PC-3 (cell line): ENCODE results near the gene ACER3. TPM values are rescaled to one million over a fixed set of nuclear protein-coding genes. Genes with fewer than 3 reads are reported as not detected.

Experiments
- ATAC-seq: fragments of 200-7000 bp; cut with Tn5 transposase; 2 replicates; pipeline ENCODE4 v1.9.1; 2020; ENCODE audit warnings: mild to moderate bottlenecking, moderate library complexity
- BruUV-seq: library from RNA; stranded (reverse); fragments of 400-500 nt; replicated peaks from 2 replicates; lab custom pipeline; 2021; lab: Mats Ljungman, UMichigan
- CTCF ChIA-PET: fragments of 300-600 bp; sonication (Branson Sonifier 250); formaldehyde crosslinking; loops from one replicate; lab custom pipeline; 2022; ENCODE audit warnings: antibody characterized with exemption; lab: Charles Lee
- POLR2A ChIA-PET: fragments of 300-600 bp; sonication (Branson Sonifier 250); formaldehyde crosslinking; loops from one replicate; lab custom pipeline; 2022; ENCODE audit warnings: antibody characterized with exemption; ENCODE audit not compliant: unreplicated experiment; lab: Charles Lee
- DNase-seq: peaks from one replicate; pipeline ENCODE4 v3.0.0-alpha.2; 2015
- H2AFZ ChIP-seq: fragments of 300-600 bp; sonication (generic); 2 replicates; pipeline ENCODE4 v1.6.0; 2016; ENCODE audit warnings: antibody characterized with exemption, low read length
- H3F3A ChIP-seq: fragments of 300-600 bp; sonication (generic); one replicate; pipeline ENCODE4 v1.6.0; 2017; ENCODE audit warnings: antibody characterized with exemption, low read length, control low read depth, mild to moderate bottlenecking; ENCODE audit not compliant: unreplicated experiment
- H3K27ac ChIP-seq: fragments of 300-600 bp; sonication (generic); 2 replicates; pipeline ENCODE4 v1.5.1; 2016; ENCODE audit warnings: mild to moderate bottlenecking, low read length
- H3K27me3 ChIP-seq: fragments of 300-600 bp; sonication (generic); 2 replicates; pipeline ENCODE4 v1.6.1; 2016; ENCODE audit warnings: low read length, mixed read lengths
- H3K36me3 ChIP-seq: fragments of 300-600 bp; sonication (generic); 2 replicates; pipeline ENCODE4 v1.6.1; 2016; ENCODE audit warnings: low read depth, mixed run types, low read length, mixed read lengths
- H3K4me1 ChIP-seq: fragments of 300-600 bp; sonication (generic); 2 replicates; pipeline ENCODE4 v1.5.1; 2016; ENCODE audit warnings: low read length; ENCODE audit not compliant: insufficient read depth
- H3K4me2 ChIP-seq: fragments of 300-600 bp; sonication (generic); 2 replicates; pipeline ENCODE4 v1.6.0; 2016; ENCODE audit warnings: low read length
- H3K4me3 ChIP-seq: fragments of 300-600 bp; sonication (generic); 2 replicates; pipeline ENCODE4 v1.5.1; 2016; ENCODE audit warnings: mild to moderate bottlenecking, low read length, mixed read lengths
- H3K79me2 ChIP-seq: fragments of 300-600 bp; sonication (generic); 2 replicates; pipeline ENCODE4 v1.6.1; 2017; ENCODE audit warnings: low read length, mixed read lengths
- H3K9ac ChIP-seq: fragments of 300-600 bp; sonication (generic); 2 replicates; pipeline ENCODE4 v1.6.0; 2016; ENCODE audit warnings: mild to moderate bottlenecking, low read length
- H3K9me2 ChIP-seq: fragments of 300-600 bp; sonication (generic); replicated peaks from 2 replicates; pipeline ENCODE4 v1.6.1; 2016; ENCODE audit warnings: mixed run types, low read length, mixed read lengths
- H3K9me3 ChIP-seq: fragments of 300-600 bp; sonication (generic); 2 replicates; pipeline ENCODE4 v1.6.1; 2016; ENCODE audit warnings: low read length, mixed read lengths
- H4K20me1 ChIP-seq: fragments of 300-600 bp; sonication (generic); 2 replicates; pipeline ENCODE4 v1.6.1; 2016; ENCODE audit warnings: low read length, mixed read lengths
- CTCF ChIP-seq: fragments of 300-600 bp; sonication (generic); conservative IDR thresholded peaks from 2 replicates; pipeline ENCODE4 v1.5.1; 2017; ENCODE audit warnings: antibody characterized with exemption, low read depth, mild to moderate bottlenecking, low read length
- EZH2 ChIP-seq: fragments of 300-600 bp; sonication (generic); IDR thresholded peaks from one replicate; pipeline ENCODE4 v1.6.1; 2017; ENCODE audit warnings: antibody characterized with exemption, mild to moderate bottlenecking, low read length; ENCODE audit not compliant: unreplicated experiment
- EZH2phosphoT487 ChIP-seq: fragments of 300-600 bp; sonication (generic); IDR thresholded peaks from 2 replicates; pipeline ENCODE4 v1.6.1; 2018; ENCODE audit warnings: mild to moderate bottlenecking, antibody characterized with exemption, low read length, borderline replicate concordance
- intact Hi-C: fragments of 100-400 bp; cut with micrococcal nuclease; formaldehyde crosslinking; loops from 2 replicates; pipeline ENCODE4 v1.9.0; 2023
- total RNA-seq: library from RNA; depleted of rRNA; stranded (reverse); fragments of >200 nt; gene quantifications from 2 replicates; pipeline ENCODE4 v1.2.3, GENCODE V29; 2014

The ACER3 gene
- total RNA-seq, 1 experiment from 2014 or later, result 17.3 TPM

GRCh38 chr11:76995081-76995576 is 134.4 kb downstream of the ACER3 start:
- Histone ChIP-seq H3K27me3 (no peaks in the 10 kb centered on the region), H3K4me2 (no peak overlapping the region), H2AFZ (no peak overlapping the region), H3K4me1 (no peaks in the 10 kb centered on the region), H3K79me2 (no peaks in the 10 kb centered on the region), H3F3A (no peaks in the 10 kb centered on the region), H3K4me3 (no peak overlapping the region), H4K20me1 (no peaks in the 10 kb centered on the region), H3K9ac (no peak overlapping the region), H3K9me3 (no peaks in the 10 kb centered on the region), H3K9me2 (no peaks in the 10 kb centered on the region), H3K36me3 (no peaks in the 10 kb centered on the region), H3K27ac (no peak overlapping the region)
- no peak for DNase-seq
- peak; percentile 70 for ATAC-seq
- POLR2A ChIA-PET, result no interaction called here
- intact Hi-C loops, result no loop called here
- CTCF ChIA-PET, result no interaction called here
- TF ChIP-seq EZH2phosphoT487 (no peak), CTCF (no peak), EZH2 (no peak)
- no TSS peak for BruUV-seq

GRCh38 chr11:76997512-76997911 is 136.8 kb downstream of the ACER3 start:
- TF ChIP-seq EZH2 (no peak), EZH2phosphoT487 (no peak), CTCF (no peak)
- ChIA-PET CTCF (interaction anchor here (0.9 kb wide), 1 partner anchor 78 kb away, joined by 3 read pairs; no protein-coding TSS in a partner anchor), POLR2A (no interaction called here)
- intact Hi-C loops, result no loop called here
- H3K79me2 ChIP-seq, result no peaks in the 10 kb centered on the region
- H3K4me2 ChIP-seq, result no peak overlapping the region
- H3F3A ChIP-seq, result no peaks in the 10 kb centered on the region
- H3K9ac ChIP-seq, result no peak overlapping the region
- H3K9me2 ChIP-seq, result no peaks in the 10 kb centered on the region
- H4K20me1 ChIP-seq, result no peaks in the 10 kb centered on the region
- H3K36me3 ChIP-seq, result no peaks in the 10 kb centered on the region
- ATAC-seq (no peak), DNase-seq (no peak)
- no peak overlapping the region for H2AFZ ChIP-seq
- no peaks in the 10 kb centered on the region for H3K4me1 ChIP-seq
- H3K4me3 ChIP-seq, result no peak overlapping the region
- no peak overlapping the region for H3K27ac ChIP-seq
- H3K9me3 ChIP-seq, result no peaks in the 10 kb centered on the region
- BruUV-seq, result no TSS peak
- H3K27me3 ChIP-seq, result no peaks in the 10 kb centered on the region

GRCh38 chr11:76999597-76999996 is 138.9 kb downstream of the ACER3 start:
- Histone ChIP-seq H2AFZ (no peak overlapping the region), H3K4me1 (peaks cover 15% of the 10 kb centered on the region), H3K9ac (no peak overlapping the region), H3K4me3 (no peak overlapping the region), H4K20me1 (no peaks in the 10 kb centered on the region), H3F3A (no peaks in the 10 kb centered on the region), H3K9me3 (no peaks in the 10 kb centered on the region), H3K9me2 (no peaks in the 10 kb centered on the region), H3K36me3 (no peaks in the 10 kb centered on the region), H3K4me2 (no peak overlapping the region), H3K79me2 (no peaks in the 10 kb centered on the region), H3K27ac (no peak overlapping the region), H3K27me3 (no peaks in the 10 kb centered on the region)
- ChIA-PET POLR2A (no interaction called here), CTCF (no interaction called here)
- TF ChIP-seq EZH2, result no peak
- TF ChIP-seq EZH2phosphoT487, result no peak
- TF ChIP-seq CTCF, result no peak
- intact Hi-C loops, result no loop called here
- DNase-seq (no peak), ATAC-seq (no peak)
- BruUV-seq, result no TSS peak
